ENCODE data around the gene AANAT.

Gene AANAT

DNA sequence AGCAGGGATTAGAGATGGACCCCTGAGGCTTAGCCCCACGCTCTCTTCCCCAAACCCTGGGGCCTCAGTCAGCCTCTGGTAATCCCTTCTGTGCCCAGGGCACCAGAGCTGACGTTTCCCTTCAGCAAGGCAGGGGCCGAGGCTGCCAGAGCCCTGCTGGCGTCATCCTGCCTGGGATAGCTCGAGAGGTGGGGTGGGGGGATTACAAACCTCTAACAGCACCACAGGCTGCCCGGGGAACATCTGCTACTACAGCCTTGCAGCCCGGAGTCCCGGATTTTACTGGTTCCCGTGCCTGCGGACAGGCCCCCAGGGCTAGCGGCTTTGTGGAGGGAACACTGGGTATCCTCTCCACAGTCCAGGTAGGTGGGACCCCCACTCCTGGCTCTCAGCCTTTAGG, at the start of gene AANAT:
TSS of gene AANAT (plus strand) at position 238 of the 400 bp plus-strand sequence. CDS start 1,144 bp downstream, outside the sequence.
- TF ChIP-seq, protein P1, sequence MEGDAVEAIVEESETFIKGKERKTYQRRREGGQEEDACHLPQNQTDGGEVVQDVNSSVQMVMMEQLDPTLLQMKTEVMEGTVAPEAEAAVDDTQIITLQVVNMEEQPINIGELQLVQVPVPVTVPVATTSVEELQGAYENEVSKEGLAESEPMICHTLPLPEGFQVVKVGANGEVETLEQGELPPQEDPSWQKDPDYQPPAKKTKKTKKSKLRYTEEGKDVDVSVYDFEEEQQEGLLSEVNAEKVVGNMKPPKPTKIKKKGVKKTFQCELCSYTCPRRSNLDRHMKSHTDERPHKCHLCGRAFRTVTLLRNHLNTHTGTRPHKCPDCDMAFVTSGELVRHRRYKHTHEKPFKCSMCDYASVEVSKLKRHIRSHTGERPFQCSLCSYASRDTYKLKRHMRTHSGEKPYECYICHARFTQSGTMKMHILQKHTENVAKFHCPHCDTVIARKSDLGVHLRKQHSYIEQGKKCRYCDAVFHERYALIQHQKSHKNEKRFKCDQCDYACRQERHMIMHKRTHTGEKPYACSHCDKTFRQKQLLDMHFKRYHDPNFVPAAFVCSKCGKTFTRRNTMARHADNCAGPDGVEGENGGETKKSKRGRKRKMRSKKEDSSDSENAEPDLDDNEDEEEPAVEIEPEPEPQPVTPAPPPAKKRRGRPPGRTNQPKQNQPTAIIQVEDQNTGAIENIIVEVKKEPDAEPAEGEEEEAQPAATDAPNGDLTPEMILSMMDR (conservative IDR thresholded peaks at IDR 0.05; ENCODE audit: low read depth, low read length) = no peak
- peak; percentile 41 for DNase-seq (ENCODE audit: low read depth)

DNA sequence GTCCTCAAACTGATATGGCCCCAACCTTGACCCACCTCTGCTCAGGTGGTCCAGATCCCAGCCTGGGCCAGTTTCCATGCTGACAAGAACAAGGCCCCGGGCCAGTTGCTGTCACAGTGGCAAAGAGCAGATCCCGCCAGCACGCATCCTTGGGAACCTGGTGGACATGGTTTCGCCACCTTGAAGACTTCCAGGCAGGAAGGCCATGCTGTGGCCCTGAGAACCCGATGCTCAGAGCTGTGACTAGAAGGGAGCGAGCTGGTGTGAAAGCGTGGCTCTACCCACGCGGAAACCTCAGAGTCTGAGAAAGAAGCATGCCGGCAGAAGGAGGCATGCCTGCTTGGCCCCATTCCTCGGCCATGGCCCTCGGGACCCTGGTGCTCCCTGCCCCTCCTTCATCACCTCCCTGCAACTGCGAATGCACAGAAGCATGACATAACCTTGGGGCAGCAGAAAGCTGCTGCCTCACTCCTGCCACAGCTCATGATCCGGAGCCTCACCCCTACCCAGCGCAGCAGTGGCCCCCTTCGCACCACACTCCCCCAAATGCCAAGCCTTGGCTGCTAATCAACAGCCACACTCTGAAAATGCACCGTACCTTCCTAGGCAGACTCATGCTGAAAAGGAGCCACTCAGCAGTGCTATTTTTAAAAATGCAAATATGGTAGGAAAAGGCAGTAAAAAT, 47.7 kb upstream of the AANAT start:
- no peak for DNase-seq (ENCODE audit: low read depth)
- TF ChIP-seq, protein P1 (conservative IDR thresholded peaks at IDR 0.05; ENCODE audit: low read depth, low read length) = no peak
- H3K4me3 ChIP-seq (ENCODE audit: low read length) = no peak overlapping the region

More for the DNA sequence above, at the start of gene AANAT:
- no peak within 1 kb of the TSS for H3K4me3 ChIP-seq (ENCODE audit: low read length)

- H3K4me3 ChIP-seq (ENCODE audit: low read length) = no peak overlapping the region
- TF ChIP-seq, protein P1 (conservative IDR thresholded peaks at IDR 0.05; ENCODE audit: low read depth, low read length) = no peak
- DNase-seq (ENCODE audit: low read depth) = no peak
These were observed 46.9 kb upstream of the AANAT start for GRCh38 chr17:76420356-76421043.

DNA sequence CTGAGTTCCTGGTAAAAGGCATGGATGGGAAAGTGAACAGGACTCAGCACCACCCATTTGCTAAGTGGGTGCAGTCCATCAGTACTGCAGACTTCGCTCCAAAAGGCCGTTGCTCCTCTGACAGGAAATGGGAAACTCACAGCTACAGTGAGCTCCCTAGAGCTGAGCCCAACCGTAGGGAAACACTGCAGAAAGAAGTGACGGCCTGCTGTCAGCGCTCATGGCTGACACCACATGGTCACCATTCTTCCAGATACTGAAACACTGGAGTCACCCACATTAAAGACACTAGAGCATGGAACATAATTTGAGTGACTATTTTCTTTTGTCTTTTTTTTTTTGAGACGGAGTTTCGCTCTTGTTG, 46.4 kb upstream of the AANAT start:
- H3K4me3 ChIP-seq (ENCODE audit: low read length) = no peak overlapping the region
- TF ChIP-seq, protein P1 (conservative IDR thresholded peaks at IDR 0.05; ENCODE audit: low read depth, low read length) = no peak
- no peak for DNase-seq (ENCODE audit: low read depth)

GRCh38 chr17:76422406-76422805, 45.0 kb upstream of the AANAT start:
- no peak for DNase-seq (ENCODE audit: low read depth)
- TF ChIP-seq, protein P1 (conservative IDR thresholded peaks at IDR 0.05; ENCODE audit: low read depth, low read length) = no peak
- H3K4me3 ChIP-seq (ENCODE audit: low read length) = no peak overlapping the region

DNA sequence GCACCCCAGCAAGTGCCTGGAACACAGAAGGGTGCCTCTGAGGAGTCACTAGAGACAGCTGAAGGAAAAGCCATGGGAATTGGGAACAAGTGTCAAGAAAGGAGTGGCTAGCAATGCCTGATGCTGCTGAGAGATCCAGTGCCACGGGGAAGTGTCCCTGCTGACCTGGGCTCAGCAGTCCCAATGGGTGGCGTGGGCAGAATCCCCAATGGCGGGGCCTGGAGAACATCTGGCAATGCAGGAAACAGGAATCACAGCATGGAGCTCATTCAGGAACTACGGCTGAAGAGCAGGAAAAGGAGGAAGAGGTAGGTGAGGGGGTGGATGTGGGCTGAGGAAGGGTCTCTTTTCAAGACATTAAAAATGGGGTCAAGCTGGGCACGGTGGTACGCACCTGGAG, 44.5 kb upstream of the AANAT start:
- TF ChIP-seq, protein P1 (conservative IDR thresholded peaks at IDR 0.05; ENCODE audit: low read depth, low read length) = no peak
- H3K4me3 ChIP-seq (ENCODE audit: low read length) = no peak overlapping the region
- DNase-seq (ENCODE audit: low read depth) = no peak

DNA sequence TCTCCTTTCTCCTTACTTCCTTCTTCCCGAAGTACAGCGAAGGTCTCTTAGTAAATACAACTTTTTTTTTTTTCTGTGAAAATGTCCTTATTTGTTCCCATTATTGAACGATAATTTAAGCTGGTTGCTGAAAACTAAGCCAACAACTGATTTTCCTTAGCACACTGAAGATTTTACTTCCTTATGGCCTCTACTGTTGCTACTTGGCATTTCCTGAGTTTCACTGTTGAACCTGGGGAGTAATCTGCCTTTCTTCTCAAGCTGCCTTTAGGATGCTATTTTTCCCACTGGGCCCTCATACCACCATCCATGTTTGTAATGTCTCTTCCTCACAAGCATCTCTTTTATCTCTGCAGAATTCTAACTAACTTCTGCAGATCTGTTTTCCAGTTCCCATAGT, 40.5 kb upstream of the AANAT start:
- no peak for DNase-seq (ENCODE audit: low read depth)
- TF ChIP-seq, protein P1 (conservative IDR thresholded peaks at IDR 0.05; ENCODE audit: low read depth, low read length) = no peak
- H3K4me3 ChIP-seq (ENCODE audit: low read length) = no peak overlapping the region
